Adrenal gland (tissue), 12 donors: ENCODE data around the gene MYZAP. TPM values are rescaled to one million over a fixed set of nuclear protein-coding genes. Genes with fewer than 3 reads are reported as not detected.

Source experiments
- DNase-seq, 7 donors: peaks; one replicate each; pipeline ENCODE4 v3.0.0-alpha.2; 2019 to 2020
- H3K27ac ChIP-seq, 5 donors: fragments of 200-600 bp; sonication (generic) in 4 of 5; 1 replicate in 3 of 5; 2 replicates in 2 of 5; pipeline versions ENCODE4 v1.5.1 to v1.8.0; 2016 to 2020; ENCODE audit warnings: mild to moderate bottlenecking in 1 of 5
- H3K27me3 ChIP-seq: fragments of 200-600 bp; 2 replicates; pipeline ENCODE4 v1.8.0; 2021
- H3K36me3 ChIP-seq, 2 donors: fragments of 200-600 bp; replicated peaks in 1 of 2; 1 replicate in 1 of 2; 2 replicates in 1 of 2; pipeline versions ENCODE4 v1.5.1 to v1.8.0; 2018 to 2022
- H3K4me1 ChIP-seq, 2 donors: fragments of 200-600 bp; replicated peaks in 1 of 2; 1 replicate in 1 of 2; 2 replicates in 1 of 2; pipeline versions ENCODE4 v1.5.1 to v1.8.0; 2018 to 2021
- H3K4me3 ChIP-seq, 4 donors: fragments of 200-600 bp; sonication (generic) in 3 of 4; one replicate each; pipeline ENCODE4 v1.5.1; 2016 to 2018
- H3K9me3 ChIP-seq, 3 donors: fragments of 200-600 bp; sonication (generic) in 1 of 3; replicated peaks in 1 of 3; 1 replicate in 2 of 3; 2 replicates in 1 of 3; pipeline versions ENCODE4 v1.5.1 to v1.8.0; 2016 to 2021
- POLR2A ChIP-seq, 2 donors: fragments of 450-650 bp; IDR thresholded peaks; one replicate each; pipeline ENCODE4 v1.6.1; 2017; ENCODE audit warnings: antibody characterized with exemption in 2 of 2, mild to moderate bottlenecking in 2 of 2, moderate library complexity in 1 of 2
- WGBS, 4 donors: extraction: QIAGEN DNeasy Blood & Tissue Kit in 2 of 4; methylation state at CpG; one replicate each; pipeline versions ENCODE4 v1.1.5 to v1.1.7; 2013 to 2017; 5-methylcytosine and 5-hydroxymethylcytosine counted together
- intact Hi-C, 2 donors: fragments of 100-400 bp; cut with DNase I; formaldehyde crosslinking; loops; one replicate each; pipeline versions ENCODE4 v1.14.1 to v1.15.0; 2022 to 2023
- polyA plus RNA-seq, 3 donors: library from polyadenylated mRNA; stranded (reverse); fragments of 200-250 nt in 2 of 3; fragments of 350-450 nt in 1 of 3; fragmentation: Illumina TruSeq in 1 of 3; extraction: RNeasy Lipid Tissue Mini Kit (QIAGEN cat#74804) in 1 of 3; gene quantifications; one replicate each; pipeline ENCODE4 v1.2.3, GENCODE V29; 2013 to 2014
- total RNA-seq, 9 donors: library from RNA; depleted of rRNA in 4 of 9; stranded (reverse); fragments of >200 nt in 4 of 9; fragments of 120-200 nt in 1 of 9; fragmentation: NEBNext Ultra II Directional in 1 of 9; extraction: Animal tissue kit (Norgen Biotek cat#: 25700) in 1 of 9; gene quantifications; one replicate each; pipeline versions ENCODE4 v1.1.0 to v1.2.4, GENCODE V29; 2013 to 2023
- TF ChIP-seq, protein P1 (sequence below), 6 experiments: fragments of 450-650 bp in 4 of 6; fragments of 200-600 bp in 2 of 6; sonication (generic) in 1 of 6; IDR thresholded peaks; 1 replicate in 5 of 6; 2 replicates in 1 of 6; pipeline versions ENCODE4 v1.5.1 to v1.8.0; 2016 to 2021; ENCODE audit warnings: antibody characterized with exemption in 6 of 6, mild to moderate bottlenecking in 2 of 6, moderate library complexity in 1 of 6
- donor health status: healthy with polysubstance abuse.
- donor health status: Bipolar disorder and iron deficiency.
- donor health status: DM: yes; HTN: yes; CAD: no.
- donor health status: DM: no; HTN: no; CAD: no.
- donor health status: DM: no; HTN: no; CAD: no.
- donor health status: DM: yes; HTN: yes; CAD: no.

The MYZAP gene
- total and polyA plus RNA-seq, 12 donors = 21.4 to 176 (median 70.6) TPM

- H3K27ac ChIP-seq = no peak overlapping the region
- H3K4me1 ChIP-seq = no peaks in the 10 kb centered on the region
- intact Hi-C loops = no loop called here
- H3K9me3 ChIP-seq = no peaks in the 10 kb centered on the region
- no peaks in the 10 kb centered on the region for H3K36me3 ChIP-seq
- DNase-seq = no peak
- no peak for TF ChIP-seq POLR2A (IDR thresholded peaks at IDR 0.05)
- TF ChIP-seq, protein P1, sequence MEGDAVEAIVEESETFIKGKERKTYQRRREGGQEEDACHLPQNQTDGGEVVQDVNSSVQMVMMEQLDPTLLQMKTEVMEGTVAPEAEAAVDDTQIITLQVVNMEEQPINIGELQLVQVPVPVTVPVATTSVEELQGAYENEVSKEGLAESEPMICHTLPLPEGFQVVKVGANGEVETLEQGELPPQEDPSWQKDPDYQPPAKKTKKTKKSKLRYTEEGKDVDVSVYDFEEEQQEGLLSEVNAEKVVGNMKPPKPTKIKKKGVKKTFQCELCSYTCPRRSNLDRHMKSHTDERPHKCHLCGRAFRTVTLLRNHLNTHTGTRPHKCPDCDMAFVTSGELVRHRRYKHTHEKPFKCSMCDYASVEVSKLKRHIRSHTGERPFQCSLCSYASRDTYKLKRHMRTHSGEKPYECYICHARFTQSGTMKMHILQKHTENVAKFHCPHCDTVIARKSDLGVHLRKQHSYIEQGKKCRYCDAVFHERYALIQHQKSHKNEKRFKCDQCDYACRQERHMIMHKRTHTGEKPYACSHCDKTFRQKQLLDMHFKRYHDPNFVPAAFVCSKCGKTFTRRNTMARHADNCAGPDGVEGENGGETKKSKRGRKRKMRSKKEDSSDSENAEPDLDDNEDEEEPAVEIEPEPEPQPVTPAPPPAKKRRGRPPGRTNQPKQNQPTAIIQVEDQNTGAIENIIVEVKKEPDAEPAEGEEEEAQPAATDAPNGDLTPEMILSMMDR (IDR thresholded peaks at IDR 0.05) = no peak
- no peak overlapping the region for H3K4me3 ChIP-seq
- 62 to 68% (median 66%) methylated on average over 2 of the region's 2 CpGs for WGBS, 4 donors
- H3K27me3 ChIP-seq = no peaks in the 10 kb centered on the region
Observed at GRCh38 chr15:57734860-57735259, 143.2 kb downstream of the MYZAP start.

Other genes starting within 250 kb of the MYZAP start
- gene CGNL1, start 215.4 kb upstream of the MYZAP start, total RNA-seq = 10 to 100 TPM in 8 of 9 donors, 1 to 10 TPM in 1; 5.2 to 49.5 (median 26.3) TPM
- 10 to 100 TPM in 2 of 3 donors, 1 to 10 TPM in 1; 5.5 to 25.0 (median 15.6) TPM for gene CGNL1, start 215.4 kb upstream of the MYZAP start, polyA plus RNA-seq
- gene POLR2M, start 114.8 kb downstream of the MYZAP start, total RNA-seq = 100 to 1,000 TPM in 3 of 9 donors, 10 to 100 TPM in 6; 31.6 to 404 (median 93.5) TPM
- gene POLR2M, start 114.8 kb downstream of the MYZAP start, polyA plus RNA-seq = 10 to 100 TPM; 21.0 to 33.9 (median 28.3) TPM